ENCODE results near the gene SCP2. TPM values are rescaled to one million over a fixed set of nuclear protein-coding genes. Genes with fewer than 3 reads are reported as not detected.

The SCP2 gene, protein sequence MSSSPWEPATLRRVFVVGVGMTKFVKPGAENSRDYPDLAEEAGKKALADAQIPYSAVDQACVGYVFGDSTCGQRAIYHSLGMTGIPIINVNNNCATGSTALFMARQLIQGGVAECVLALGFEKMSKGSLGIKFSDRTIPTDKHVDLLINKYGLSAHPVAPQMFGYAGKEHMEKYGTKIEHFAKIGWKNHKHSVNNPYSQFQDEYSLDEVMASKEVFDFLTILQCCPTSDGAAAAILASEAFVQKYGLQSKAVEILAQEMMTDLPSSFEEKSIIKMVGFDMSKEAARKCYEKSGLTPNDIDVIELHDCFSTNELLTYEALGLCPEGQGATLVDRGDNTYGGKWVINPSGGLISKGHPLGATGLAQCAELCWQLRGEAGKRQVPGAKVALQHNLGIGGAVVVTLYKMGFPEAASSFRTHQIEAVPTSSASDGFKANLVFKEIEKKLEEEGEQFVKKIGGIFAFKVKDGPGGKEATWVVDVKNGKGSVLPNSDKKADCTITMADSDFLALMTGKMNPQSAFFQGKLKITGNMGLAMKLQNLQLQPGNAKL
- total RNA-seq: 255 and 297 TPM in 2 replicates

DNA sequence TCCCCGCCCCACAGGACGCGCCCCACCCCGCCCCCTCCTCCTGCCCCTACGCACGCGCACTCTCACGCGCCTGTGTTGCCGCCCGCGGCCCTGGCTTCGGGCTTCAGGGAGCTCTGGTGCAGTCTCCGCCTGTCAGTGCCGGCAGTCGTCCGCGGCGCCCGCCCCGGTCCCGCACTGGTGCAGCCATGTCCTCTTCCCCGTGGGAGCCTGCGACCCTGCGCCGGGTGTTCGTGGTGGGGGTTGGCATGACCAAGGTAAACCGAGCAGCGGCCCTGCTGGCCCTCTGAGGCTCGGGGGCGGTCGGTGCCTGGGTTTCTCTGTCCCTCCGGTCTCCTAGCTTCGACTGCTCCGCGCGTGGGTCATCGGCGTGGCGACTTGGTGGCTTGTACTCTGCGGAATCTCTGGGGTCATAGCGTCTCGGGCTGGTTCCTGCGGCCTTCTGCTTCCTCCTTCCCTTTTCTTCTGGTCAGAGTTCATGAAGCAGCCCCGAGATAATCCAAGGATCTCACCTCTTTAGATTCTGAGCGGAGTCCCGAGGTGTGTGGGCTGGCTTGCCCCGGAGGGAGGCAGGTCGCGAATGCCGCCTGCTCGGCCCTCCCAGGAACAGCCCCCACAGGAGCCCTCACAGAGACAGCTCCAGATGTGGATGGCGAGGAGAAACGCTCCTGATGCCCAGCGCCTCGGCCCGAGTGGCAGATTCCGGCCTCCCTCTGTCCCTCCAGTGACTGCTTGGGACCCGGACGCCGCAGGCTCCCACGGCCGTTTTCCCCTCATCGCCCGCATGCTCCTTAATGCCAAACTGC is at the start of gene SCP2:
Gene SCP2, plus strand, starts transcription at position 65 of the 803 bp plus-strand sequence. Its CDS starts 121 bp downstream, at position 186.

GRCh38 chr1:53061859-53062707 is 135.0 kb downstream of the SCP2 start, which contains the start of gene PODN:
PODN (plus strand) TSS chr1:53062213; CDS start chr1:53069856, 7,643 bp downstream.

Small RNA genes within 50 kb of the gene (small RNA-seq; reads per million reads assigned to genes)
- not detected for gene AC099677.1
- not detected for gene AC099677.2
- not detected for gene HIGD1AP11
- not detected for gene MIR1273F
- not detected for gene MIR1273G
- not detected for gene MIR5095

Other genes with a start within 250 kb of the SCP2 start
- 12.0 and 12.4 TPM in 2 replicates for gene COA7, start 228.9 kb upstream of the SCP2 start, total RNA-seq
- 65.1 and 67.5 TPM in 2 replicates for gene ZYG11B, start 200.8 kb upstream of the SCP2 start, total RNA-seq
- gene ZYG11A, start 84.5 kb upstream of the SCP2 start, total RNA-seq: 0.13 and 0.22 TPM in 2 replicates
- 39.0 and 46.1 TPM in 2 replicates for gene ECHDC2, start 5.5 kb upstream of the SCP2 start, total RNA-seq
- gene PODN, start 134.9 kb downstream of the SCP2 start, total RNA-seq: 24.4 and 61.0 TPM in 2 replicates
- under 0.01 and 0.11 TPM in 2 replicates for gene SLC1A7, start 215.4 kb downstream of the SCP2 start, total RNA-seq